GM19452 (cell line): ENCODE measurements around the gene USF3.

Experiments
- ATAC-seq: cut with Tn5 transposase; IDR thresholded peaks from one replicate; pipeline ENCODE4 v1.9.1; 2021; ENCODE audit not compliant: unreplicated experiment

Gene USF3

DNA sequence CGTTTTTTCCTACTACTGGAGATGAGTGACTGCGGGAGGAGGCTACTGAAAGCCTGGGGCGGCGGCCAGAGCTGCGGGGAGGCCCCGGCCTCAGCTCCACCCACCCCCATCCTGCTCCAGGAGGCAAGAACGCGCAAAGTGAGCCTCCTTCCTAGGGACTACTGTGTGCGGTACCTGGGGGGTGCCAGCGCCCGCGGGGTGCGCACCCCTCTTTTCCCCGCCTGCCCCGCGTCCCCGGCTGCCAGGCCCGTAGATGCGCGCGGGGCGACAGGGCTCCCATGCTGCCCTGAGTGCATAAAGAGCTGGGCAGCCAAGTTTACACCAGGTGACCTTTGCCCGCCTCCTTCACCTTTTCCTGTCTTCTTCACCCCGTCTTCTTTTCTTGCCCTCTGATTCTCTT, 2.5 kb upstream of the USF3 start:
- no peak for ATAC-seq

DNA sequence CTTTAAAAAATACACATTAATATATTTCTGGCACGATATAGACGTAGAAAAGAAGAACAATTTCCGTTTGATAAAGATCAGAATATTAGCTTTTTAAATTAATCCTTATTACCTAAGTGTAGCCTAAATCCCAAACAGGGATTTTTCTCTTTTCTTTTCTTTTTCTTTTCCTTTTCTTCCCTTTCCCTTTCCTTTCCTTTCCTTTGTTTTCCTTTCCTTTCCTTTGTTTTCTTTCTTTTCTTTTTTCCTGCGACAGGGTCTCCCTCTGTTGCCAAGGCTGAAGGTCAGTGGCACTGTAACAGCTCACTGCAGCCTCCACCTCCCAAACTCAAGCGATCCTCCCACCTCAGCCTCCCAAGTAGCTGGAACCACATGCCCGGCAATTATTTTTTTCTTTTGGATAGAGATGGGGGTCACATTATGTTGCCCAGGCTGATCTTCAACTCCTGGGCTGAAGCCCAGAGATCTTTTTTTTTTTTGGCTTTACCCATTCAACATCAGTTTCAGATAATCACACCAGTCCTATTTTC, 1.8 kb upstream of the USF3 start:
- no peak for ATAC-seq

DNA sequence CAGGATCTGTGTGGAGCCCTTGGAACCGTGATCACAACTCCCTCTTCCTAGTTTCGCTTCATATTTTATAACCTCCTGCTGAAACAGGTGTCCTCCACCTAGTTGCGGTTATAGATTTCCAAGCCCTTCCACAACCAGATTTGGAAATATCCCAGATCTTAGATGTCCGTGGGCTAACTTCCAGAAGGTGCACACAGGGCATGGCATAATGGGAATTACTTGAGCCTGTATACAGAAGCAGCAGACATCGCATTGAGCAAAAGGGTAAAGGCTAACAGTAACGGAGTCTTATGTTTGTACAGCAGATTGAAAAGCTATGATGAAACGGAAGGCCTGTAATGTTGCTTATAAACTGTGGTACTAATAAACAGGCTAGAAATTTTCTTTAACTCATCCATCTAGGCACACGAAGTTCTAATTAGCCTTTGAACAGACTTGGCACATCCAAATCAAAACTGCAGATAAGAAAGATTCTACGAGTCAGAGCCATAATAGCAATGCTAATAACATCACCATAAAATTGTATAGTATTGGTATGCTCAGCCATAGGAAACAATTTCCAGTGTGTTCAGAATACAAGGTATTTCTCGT, 1.2 kb upstream of the USF3 start:
- no peak for ATAC-seq

DNA sequence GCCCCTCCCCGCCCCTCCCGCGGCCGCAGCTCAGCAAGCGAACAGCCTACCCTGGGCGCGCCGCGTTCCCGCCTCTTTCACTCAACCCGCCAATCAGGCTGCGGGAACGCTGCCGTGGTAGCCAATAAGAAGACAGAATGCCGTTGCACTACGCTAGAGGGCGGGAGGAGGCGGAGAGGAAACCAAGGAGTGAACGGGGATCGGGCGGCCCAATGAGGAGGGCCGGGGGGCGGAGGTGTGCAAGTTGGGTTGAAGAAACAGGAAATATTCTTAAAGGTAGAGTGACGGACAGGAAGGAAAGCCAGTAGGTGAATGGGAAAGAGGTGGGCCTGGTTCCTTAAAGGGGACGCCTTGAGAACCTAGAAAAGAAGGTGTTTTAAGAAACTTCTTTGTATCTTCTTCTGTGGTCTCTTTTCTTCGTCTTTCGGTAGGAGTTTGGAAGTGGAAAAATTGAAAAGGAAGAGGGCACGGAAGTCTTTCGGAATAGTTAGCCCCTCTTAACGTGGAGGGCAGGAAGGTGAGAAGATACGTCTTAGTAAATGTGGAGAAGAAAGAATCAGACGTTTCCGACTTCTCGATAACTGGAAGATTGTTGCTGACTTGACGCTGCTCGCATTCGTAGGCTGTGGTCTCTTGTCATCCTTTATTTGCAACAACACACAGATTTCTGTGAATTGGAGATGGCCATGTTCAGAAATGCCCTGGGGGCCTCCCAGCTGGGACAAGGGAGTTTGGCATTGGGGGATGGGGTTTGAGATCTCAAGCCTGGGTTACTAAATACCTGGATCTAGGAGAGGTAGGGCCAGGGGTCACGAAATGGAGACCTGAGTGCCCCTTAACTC, 437 bp upstream of the USF3 start:
- ATAC-seq = peak; percentile 93

DNA sequence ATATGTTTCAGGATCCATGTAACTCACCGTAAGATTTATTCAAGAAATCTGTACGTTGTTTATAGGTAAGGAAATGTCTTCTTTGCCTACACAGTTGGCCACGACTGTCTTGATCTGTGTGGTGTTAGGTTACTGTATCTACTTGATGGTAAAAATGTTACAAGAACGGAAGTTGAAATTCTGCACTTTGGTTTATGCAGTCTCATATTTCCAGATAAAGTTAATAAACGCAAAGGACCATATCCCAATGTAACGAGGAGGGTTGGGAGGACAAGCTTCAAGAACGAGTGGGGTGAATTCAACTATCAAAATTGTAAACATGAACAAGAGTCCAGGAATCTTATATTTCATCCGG, 1.0 kb downstream of the USF3 start:
- no peak for ATAC-seq

DNA sequence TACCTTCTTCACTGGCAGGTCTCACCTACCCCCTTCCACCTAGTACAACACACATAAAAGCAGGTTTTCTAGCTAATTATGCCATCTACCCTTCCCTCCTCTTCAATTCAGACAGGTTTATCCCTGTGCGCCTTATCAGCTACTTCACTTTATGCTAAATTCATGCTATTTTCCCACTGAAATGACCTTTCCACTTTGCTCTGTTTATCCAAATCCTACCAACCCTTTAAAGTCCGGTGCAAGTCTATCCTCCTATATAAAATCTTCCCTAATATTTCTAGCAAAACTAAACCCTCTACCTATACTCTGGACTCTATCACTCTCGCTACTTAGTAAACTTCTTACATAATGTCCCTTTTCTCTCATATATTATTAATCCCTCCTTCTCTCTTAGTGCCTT, 6.0 kb downstream of the USF3 start:
- ATAC-seq = no peak

DNA sequence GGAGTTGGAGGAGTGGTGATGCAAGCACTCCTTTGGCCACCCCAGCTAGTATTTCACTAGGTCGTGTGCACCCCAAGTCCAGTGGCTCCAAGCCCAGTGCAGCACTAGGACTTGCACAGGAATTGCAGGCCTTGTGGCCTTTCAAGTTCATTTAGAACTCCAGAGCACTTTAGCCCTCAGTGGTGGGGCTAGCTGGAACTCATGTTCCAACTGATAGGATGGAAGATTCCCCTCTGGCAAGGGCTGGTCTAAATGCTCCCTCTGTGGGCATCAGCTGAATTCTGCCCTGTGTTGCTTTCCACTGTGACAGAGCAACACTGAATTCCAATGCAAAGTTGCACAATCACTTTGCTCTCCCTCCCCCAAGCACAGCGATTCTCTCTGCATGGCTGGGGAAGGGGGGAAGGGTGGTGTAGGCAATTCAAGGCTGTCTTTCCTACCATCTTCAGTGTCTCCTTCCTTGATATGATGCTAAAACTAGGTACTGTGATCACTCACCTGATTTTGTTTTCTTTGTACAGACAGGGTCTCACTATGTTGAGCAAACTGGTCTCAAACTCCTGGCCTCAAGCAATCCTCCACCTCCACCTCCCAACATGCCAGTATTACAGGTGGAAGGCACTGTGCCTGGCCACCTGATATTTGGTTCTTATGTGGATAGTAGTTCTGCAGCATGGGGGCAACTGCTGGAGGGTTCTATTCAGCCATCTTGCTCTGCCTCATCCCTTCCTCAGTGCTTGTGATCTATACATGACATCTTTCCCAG, 10.3 kb downstream of the USF3 start:
- ATAC-seq = no peak

DNA sequence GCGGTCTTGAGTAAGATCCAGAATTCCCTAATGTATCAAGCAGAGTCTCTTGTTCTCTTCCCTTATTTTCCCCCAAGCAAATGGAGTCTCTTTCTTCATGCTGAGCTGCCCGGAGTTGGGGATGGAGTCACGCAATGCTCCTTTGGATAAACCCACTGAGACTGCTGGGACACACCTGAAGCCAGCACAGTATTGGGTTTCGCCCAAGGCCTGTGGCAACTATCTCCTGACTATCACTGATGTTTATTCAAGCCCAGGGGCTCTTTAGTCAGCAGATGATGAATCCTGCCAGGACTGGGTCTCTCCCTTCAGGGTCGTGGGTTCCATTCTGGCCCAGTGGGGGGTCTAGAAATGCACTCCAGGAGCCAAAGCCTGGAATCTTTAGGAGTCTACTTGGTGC, 11.3 kb downstream of the USF3 start:
- ATAC-seq = no peak

DNA sequence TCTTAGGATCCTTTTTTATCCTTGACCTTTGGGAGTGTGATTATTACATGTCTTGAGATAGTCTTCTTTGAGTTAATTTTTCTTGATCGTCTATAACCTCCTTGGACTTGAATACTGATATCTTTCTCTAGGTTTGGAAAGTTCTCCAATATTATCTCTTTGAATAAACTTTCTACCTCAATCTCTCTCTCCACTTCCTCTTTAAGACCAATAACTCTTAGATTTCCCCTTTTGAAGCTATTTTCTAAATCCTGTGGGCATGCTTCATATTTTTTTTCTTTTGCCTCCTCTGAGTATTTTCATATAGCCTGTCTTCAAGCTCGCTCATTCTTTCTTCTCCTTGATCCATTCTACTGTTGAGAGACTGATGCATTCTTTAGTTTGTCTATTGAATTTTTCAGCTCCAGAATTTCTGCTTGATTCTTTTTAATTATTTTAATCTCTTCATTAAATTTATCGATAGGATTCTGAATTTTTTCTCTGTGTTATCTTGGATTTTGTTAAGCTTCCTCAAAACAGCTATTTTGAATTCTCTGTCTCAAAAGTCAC, 12.1 kb downstream of the USF3 start:
- no peak for ATAC-seq

DNA sequence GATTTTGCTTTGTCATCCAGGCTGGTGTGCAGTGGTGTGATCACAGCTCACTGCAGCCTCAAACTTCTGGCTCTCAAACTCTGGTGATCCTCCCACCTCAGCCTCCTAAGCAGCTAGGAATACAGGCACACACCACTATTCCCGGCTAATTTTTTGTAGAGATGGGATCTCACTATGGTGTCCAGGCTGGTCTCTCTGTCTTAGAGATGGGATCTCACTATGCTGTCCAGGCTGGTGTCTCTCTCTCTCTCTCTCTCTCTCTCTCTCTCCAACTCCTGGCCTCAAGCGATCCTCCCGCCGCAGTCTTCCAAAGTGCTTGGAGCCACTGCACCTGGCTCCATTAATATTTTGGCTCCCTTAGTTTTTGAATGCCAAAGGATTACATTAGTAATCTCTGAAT, 17.7 kb downstream of the USF3 start:
- ATAC-seq = no peak

DNA sequence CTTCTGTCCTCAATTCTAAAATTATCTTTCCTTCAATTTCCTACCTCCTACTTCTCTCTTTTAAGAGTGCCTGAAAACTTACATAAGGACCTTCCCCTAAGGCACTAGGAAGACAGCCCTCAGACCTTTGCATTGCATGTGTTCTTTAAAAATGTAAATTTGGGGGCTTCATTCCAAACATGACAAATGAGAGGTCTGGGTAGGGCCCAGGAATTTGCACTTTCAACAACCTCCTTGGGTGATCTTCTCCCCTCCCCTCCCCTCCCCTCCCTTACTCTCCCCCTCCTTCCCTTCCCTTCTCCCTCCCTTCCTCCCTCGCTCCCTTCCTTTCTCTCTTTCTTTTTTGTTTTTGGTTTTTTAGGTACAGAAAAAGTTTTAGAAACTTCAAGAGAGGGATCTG, 18.7 kb downstream of the USF3 start:
- no peak for ATAC-seq

DNA sequence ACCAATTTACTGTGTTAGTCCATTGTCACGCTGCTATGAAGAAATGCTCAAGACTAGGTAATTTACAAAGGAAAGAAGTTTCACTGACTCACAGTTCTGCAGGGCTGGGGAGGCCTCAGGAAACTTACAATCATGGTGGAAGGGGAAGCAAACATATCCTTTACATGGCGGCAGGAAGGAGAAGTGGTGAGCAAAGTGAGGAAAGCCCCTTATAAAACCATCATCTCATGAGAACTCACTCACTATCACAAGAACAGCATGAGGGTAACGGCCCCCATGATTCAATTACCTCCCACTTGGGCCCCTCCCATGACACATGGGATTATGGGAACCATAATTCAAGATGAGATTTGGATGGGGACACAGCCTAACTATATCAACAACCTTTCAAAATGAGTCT, 20.2 kb downstream of the USF3 start:
- no peak for ATAC-seq

DNA sequence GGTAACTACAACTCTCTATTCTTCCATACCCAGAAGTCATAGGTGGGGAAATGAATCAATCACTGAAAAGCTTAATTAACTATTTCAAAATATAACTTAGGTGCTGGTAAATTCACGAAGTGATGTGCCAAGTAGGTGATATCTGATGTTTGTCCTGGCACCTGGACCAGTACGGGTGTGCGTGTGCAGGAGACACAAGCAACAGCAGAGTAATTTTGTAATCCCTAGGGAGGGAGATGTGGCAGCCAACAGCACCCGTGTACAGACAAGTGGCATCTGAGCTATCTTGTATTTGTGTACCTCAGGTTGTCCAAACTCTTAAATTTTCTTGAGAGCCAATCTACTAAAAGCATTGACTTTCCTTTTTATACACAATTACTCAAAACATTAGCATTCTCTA, 22.8 kb downstream of the USF3 start:
- no peak for ATAC-seq

DNA sequence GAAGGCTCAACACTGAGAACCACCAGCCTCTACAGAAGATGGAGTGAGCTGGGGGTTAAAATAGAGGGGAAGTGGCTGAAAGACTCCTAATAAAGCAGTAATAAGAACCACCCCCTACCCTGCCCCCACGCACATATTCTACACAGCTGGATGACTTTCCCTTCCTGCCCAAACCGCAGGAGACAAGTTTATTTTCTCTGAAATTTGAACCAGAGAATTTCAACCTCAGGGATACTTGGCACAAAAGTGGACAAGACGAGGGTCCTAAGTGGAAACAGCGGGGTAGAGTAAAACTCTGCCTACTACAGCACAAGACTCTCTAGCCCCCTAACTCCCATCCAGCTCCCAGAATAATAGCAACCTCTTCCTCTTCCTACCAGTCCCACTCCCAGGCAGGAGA, 28.4 kb downstream of the USF3 start:
- ATAC-seq = no peak

DNA sequence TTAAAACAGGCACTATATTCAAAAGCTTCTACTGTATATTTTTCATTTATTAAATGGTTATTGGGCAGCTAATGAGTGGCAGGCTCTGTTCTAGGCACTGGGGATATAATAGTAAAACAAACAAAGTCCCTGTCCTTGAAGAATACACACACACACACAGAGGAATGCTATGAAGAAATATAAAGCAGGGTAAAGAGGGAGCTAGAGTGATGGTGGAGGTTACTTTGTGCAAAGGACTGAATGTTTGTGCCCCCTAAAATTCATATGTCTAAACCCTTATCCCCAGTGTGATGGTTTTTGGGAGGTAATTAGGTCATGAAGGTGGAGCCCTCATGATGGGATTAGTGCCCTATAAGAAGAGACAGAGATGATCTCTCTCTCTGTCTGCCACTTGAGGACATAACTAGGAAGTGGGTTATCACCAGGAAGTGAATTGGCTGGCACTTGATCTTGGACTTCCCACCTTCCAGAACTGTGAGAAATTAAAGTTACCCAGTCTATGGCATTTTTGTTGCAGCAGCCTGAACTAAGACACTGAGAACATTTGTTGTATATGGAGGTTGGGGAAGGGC, 31.8 kb downstream of the USF3 start:
- ATAC-seq = no peak

DNA sequence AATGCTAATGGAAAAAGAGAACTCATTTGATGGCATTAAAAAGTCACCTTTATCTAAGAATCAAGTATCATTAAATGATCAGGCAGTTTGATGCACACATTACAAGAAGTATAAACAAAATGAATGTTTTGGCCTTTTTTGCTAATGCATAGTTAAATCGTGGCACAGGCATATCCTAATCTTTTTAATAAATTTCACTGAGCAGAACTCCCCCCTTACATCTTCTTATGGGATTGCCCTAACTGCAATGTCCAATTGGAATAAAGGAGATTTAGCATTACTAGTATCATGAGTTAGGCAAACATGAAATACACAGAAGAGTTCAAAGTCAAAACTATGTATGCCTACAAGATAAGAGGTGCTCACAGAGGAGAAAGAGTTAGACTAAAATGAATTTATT, 32.7 kb downstream of the USF3 start:
- ATAC-seq = no peak

DNA sequence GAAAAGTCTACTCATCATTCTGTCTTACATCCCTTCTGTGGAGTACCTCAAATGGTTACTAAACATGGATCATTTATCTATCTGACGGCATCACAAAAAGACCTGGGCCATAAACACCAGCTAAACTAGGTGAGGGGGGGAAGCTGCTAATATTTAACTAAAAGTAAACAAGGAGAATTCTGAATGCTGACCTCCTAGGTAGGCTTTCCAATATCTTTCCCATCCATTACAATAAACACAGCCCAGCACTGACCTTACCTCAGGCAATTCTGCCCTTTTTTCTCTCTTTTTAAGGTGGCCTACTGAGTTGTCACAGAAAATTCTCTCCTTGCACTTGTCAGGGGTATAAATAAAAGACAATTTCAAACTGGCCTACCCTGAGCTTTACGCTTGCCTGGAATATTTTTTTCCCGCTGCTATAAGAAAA, 33.1 kb downstream of the USF3 start:
- no peak for ATAC-seq

DNA sequence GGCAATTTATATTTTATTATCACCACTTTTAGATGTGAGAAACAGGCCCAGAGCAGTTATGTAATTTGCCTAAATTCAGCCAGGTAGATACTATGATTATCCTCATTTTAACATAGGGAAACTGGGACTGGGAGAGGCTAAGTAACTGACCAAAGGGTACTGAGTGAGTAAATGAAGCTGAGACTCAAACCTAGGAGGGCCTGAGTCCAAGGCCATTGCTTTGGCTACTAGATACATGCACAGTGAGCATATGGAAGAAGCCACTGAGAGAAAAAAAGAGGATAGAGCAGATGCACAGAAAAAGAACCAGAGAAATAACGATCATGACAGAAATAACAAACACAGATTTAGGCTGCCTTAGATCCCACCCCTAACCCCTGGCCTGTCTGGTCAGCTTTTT, 33.6 kb downstream of the USF3 start:
- no peak for ATAC-seq

DNA sequence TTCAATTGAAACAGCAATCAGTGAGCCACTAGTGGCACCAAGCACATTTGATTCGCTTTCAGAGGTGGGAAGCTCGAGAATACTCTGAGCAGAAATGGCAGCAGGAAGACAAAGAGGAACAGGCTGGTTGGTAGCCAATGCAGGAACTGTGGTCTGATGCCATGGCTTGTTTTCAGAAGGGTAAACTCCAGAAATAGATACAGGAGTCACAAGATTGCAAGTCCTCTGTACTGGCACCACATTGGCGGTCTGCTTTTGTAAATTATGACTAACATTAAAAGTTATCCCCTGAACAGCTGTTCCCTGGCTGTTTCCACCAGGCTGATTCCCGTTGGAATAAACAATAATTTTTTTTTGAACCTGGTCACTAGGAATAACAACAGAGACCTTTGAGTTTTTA, 35.5 kb downstream of the USF3 start:
- ATAC-seq = no peak

DNA sequence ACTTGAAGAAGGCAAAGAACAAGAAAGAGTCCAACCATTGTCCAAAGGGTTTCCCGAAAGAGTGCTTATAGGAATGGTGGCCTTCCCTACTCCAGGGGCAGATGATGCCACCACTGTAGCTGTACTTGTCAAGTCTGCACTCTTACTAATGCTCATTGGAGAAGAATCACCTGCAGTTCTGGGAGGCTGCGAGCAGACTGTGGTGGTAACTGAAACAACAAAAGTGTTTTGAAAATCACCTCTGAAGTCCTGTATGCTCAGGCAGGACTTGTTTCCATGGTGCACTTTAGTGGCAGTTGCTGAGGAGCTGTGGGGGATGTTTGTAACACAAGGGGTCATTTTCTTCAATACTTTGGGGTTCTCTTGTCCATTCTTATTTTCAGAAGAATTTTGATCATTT, 36.0 kb downstream of the USF3 start:
- no peak for ATAC-seq

DNA sequence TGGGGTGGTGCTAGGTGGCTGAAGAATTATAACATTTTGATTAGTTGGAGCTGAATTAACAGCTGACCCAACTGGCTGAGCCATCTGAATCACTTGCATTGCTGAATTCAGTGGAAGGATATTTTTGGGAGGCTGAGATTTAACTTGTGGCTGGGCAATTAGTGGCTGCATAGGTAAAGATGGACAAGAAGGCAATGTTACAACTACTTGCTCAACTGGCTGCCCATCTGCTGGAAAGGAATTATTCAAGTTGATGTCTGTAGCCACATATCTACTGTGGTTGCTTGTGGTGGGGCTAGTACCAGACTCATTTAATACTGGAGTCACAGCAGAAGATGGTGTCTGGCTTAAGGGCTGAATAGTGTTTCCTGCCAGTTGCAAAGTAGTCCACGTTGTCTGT, 36.4 kb downstream of the USF3 start:
- no peak for ATAC-seq
